ENCODE data around the gene ADAMTS10.

Gene ADAMTS10

DNA sequence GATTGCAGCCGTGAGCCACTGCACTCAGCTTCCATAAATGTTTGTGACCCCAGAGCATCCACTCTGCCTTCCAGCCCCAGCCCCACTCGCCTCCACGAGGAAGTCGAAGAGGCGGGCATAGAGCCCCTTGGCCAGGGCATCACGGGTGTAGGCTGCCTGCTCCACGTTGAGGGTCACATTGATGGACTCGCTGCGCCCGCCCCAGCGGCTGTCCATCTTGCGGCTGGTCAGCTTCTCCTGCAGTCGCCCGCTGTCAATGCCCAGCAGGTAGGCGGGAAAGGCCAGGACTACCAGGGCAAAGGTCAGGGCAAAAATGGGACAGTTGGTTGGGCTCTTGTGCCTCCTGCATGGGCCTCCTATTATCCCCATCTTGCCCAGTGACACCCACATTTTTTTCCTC is 60.4 kb downstream of the ADAMTS10 start:
- WGBS = 93% methylated on average over 15 of the region's 15 CpGs
- H3K27ac ChIP-seq (ENCODE audit: low read depth, low read length) = no peak overlapping the region
- no peak overlapping the region for H3K9ac ChIP-seq (ENCODE audit: low read depth, low read length)
- 0 out of 2 replicates have a peak, but pooled peaks cover 5% of the 10 kb centered on the region for H3K36me3 ChIP-seq (ENCODE audit: insufficient read depth, low read length)
- H3K27me3 ChIP-seq (ENCODE audit: insufficient read depth, low read length) = no peaks in the 10 kb centered on the region
- no peak overlapping the region for H3K4me3 ChIP-seq (ENCODE audit: low read length)
- no peaks in the 10 kb centered on the region for H3K4me1 ChIP-seq (ENCODE audit: insufficient read depth, low read length)
- no peaks in the 10 kb centered on the region for H3K9me3 ChIP-seq (ENCODE audit: insufficient read depth, low read depth, low read length)

DNA sequence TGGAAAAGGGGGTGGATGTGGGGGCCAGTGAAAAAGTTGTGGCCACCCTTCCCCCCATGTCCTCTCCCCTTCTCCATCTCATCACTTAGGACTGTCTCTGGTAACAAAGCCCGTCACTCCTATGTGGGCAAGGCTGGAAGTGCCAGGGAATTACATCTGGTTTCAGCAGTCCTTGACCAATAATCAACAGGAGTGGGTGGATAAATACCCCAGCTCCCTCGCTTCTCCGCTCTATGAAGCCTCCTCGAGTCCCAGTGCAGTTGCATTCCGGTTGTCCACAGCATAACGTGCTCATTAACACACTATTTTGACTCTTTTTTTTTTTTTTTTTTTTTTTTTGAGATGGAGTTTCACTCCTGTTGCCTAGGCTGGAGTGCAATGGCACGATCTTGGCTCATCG is 64.8 kb downstream of the ADAMTS10 start:
- no peaks in the 10 kb centered on the region for H3K4me1 ChIP-seq (ENCODE audit: insufficient read depth, low read length)
- 97% methylated on average over 8 of the region's 8 CpGs for WGBS
- H3K9ac ChIP-seq (ENCODE audit: low read depth, low read length) = no peak overlapping the region
- 0 out of 2 replicates have a peak, but pooled peaks cover 5% of the 10 kb centered on the region for H3K36me3 ChIP-seq (ENCODE audit: insufficient read depth, low read length)
- H3K27ac ChIP-seq (ENCODE audit: low read depth, low read length) = no peak overlapping the region
- no peaks in the 10 kb centered on the region for H3K27me3 ChIP-seq (ENCODE audit: insufficient read depth, low read length)
- no peak overlapping the region for H3K4me3 ChIP-seq (ENCODE audit: low read length)
- H3K9me3 ChIP-seq (ENCODE audit: insufficient read depth, low read depth, low read length) = no peaks in the 10 kb centered on the region

DNA sequence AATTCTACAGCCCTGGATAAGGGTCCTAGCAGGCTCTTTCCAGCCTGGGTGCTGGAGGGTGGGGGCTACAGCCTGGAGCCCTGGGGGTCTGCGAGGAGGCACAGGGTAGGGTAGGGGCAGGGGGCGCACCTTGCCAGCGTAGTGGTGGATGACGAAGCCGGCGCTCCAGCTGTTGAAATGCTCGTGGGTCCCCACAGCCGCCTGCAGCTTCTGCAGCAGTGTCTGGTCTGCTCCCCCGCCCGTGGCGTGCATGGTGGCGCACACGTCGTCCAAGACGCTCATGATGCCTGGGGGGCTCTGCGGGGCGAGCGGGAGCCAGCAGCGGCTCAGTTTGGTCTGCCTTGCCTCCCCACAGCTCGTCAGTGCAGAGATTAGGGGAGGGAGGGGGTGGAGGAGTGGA is 66.3 kb downstream of the ADAMTS10 start:
- 0 out of 2 replicates have a peak, but pooled peaks cover 5% of the 10 kb centered on the region for H3K36me3 ChIP-seq (ENCODE audit: insufficient read depth, low read length)
- WGBS = 95% methylated on average over 20 of the region's 20 CpGs
- no peaks in the 10 kb centered on the region for H3K9me3 ChIP-seq (ENCODE audit: insufficient read depth, low read depth, low read length)

DNA sequence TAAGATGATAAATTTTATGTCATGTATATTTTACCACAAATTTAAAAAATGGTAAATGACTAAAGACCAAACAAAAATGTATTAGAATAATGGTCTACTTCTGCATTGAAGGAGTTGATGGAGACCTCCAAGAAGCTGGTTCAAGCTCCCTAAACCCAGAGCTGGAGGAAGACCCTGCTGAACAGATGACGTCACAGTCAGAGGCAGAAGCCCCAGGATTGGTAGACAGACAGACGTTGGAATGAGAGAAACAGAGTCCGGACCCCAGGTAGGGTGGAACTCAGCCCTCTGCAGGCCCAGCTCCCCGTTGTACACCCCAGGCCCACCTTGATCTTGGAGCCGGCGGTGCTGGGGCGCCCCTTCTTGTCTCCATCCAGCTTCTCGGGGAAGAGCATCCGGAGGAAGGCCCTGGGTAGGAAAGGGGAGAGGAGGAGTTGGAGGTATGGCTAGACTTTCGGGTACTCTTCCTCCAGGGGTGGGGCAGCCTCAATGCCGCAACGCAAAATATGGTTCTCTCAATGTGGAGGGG is 70.8 kb downstream of the ADAMTS10 start:
- no peak overlapping the region for H3K27ac ChIP-seq (ENCODE audit: low read depth, low read length)
- no peaks in the 10 kb centered on the region for H3K9me3 ChIP-seq (ENCODE audit: insufficient read depth, low read depth, low read length)
- no peak overlapping the region for H3K4me3 ChIP-seq (ENCODE audit: low read length)
- no peaks in the 10 kb centered on the region for H3K27me3 ChIP-seq (ENCODE audit: insufficient read depth, low read length)
- no peaks in the 10 kb centered on the region for H3K36me3 ChIP-seq (ENCODE audit: insufficient read depth, low read length)
- no peak overlapping the region for H3K9ac ChIP-seq (ENCODE audit: low read depth, low read length)
- WGBS = 94% methylated on average over 12 of the region's 12 CpGs
- no peaks in the 10 kb centered on the region for H3K4me1 ChIP-seq (ENCODE audit: insufficient read depth, low read length)

More for the DNA sequence above, 66.3 kb downstream of the ADAMTS10 start:
- Histone ChIP-seq H3K4me3 (ENCODE audit: low read length) (no peak overlapping the region), H3K4me1 (ENCODE audit: insufficient read depth, low read length) (no peaks in the 10 kb centered on the region), H3K9ac (ENCODE audit: low read depth, low read length) (no peak overlapping the region), H3K27ac (ENCODE audit: low read depth, low read length) (no peak overlapping the region), H3K27me3 (ENCODE audit: insufficient read depth, low read length) (no peaks in the 10 kb centered on the region)

DNA sequence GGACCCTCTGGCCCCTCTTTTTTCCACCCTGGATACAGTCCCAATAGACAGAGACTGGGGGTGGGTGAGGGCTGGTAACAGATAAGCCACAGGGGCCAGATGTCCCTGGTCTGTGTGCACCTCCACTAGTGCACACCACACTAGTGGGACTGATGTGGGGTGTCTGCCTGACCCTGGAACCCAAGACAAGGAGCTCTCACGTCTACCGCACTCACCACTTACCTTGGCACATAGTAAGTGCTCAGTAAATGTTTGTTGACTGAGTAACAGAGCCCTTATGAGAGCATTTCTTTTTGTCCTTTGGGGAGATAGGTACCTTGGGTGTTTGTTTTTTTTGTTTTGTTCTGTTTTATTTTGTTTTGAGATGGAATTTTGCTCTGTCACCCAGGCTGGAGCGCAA is 73.4 kb downstream of the ADAMTS10 start:
- no peaks in the 10 kb centered on the region for H3K27me3 ChIP-seq (ENCODE audit: insufficient read depth, low read length)
- 98% methylated on average over 3 of the region's 3 CpGs for WGBS

DNA sequence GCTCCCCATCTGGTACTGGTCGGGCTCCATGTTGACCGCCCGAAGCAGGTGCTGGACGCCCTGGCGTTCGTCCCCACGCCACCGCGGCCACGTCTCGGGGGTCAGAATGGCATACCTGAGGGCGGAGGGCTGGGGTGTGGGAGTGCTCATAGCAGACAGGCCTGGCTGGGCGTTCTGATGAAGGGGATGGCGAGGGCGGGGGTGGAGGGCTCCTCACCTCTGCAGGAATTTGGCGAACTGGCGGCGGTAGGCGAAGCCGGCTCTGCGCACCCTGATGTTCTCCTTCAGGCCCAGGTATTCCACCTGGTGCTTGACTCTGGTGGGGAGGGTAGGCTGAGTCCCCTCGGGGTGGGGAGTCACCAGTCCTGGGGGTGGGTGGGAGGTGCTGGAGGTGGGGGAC is 74.2 kb downstream of the ADAMTS10 start:
- no peaks in the 10 kb centered on the region for H3K27me3 ChIP-seq (ENCODE audit: insufficient read depth, low read length)
- H3K4me3 ChIP-seq (ENCODE audit: low read length) = no peak overlapping the region
- no peaks in the 10 kb centered on the region for H3K9me3 ChIP-seq (ENCODE audit: insufficient read depth, low read depth, low read length)
- H3K27ac ChIP-seq (ENCODE audit: low read depth, low read length) = no peak overlapping the region
- WGBS = 89% methylated on average over 22 of the region's 22 CpGs
- H3K36me3 ChIP-seq (ENCODE audit: insufficient read depth, low read length) = no peaks in the 10 kb centered on the region
- H3K9ac ChIP-seq (ENCODE audit: low read depth, low read length) = no peak overlapping the region
- no peaks in the 10 kb centered on the region for H3K4me1 ChIP-seq (ENCODE audit: insufficient read depth, low read length)

More for the DNA sequence above, 73.4 kb downstream of the ADAMTS10 start:
- no peak overlapping the region for H3K4me3 ChIP-seq (ENCODE audit: low read length)
- no peaks in the 10 kb centered on the region for H3K36me3 ChIP-seq (ENCODE audit: insufficient read depth, low read length)
- H3K9ac ChIP-seq (ENCODE audit: low read depth, low read length) = no peak overlapping the region
- H3K27ac ChIP-seq (ENCODE audit: low read depth, low read length) = no peak overlapping the region
- no peaks in the 10 kb centered on the region for H3K4me1 ChIP-seq (ENCODE audit: insufficient read depth, low read length)
- H3K9me3 ChIP-seq (ENCODE audit: insufficient read depth, low read depth, low read length) = no peaks in the 10 kb centered on the region

DNA sequence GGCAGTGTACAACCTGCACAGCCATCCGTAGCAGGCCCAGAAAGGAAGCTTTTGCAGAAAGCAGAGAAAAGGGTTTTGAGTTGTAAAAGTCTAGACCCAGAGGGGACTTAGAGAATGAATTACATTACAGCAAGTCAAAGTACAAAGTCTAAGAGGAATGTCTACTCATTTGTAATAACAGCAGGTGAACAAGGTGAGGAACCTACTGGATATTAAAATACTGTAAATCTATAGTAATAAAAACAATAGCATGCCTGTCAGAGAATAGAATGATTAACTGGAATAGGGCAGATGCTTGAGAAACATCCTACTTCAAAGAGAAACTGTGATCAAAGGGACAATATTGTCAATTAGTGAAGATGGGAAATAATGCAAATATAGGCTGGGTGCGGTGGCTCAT is 78.3 kb downstream of the ADAMTS10 start:
- no peaks in the 10 kb centered on the region for H3K27me3 ChIP-seq (ENCODE audit: insufficient read depth, low read length)
- no peaks in the 10 kb centered on the region for H3K4me1 ChIP-seq (ENCODE audit: insufficient read depth, low read length)
- 87% methylated on average over 2 of the region's 2 CpGs for WGBS
- no peak overlapping the region for H3K9ac ChIP-seq (ENCODE audit: low read depth, low read length)
- H3K27ac ChIP-seq (ENCODE audit: low read depth, low read length) = no peak overlapping the region
- no peaks in the 10 kb centered on the region for H3K36me3 ChIP-seq (ENCODE audit: insufficient read depth, low read length)
- no peaks in the 10 kb centered on the region for H3K9me3 ChIP-seq (ENCODE audit: insufficient read depth, low read depth, low read length)
- H3K4me3 ChIP-seq (ENCODE audit: low read length) = no peak overlapping the region

DNA sequence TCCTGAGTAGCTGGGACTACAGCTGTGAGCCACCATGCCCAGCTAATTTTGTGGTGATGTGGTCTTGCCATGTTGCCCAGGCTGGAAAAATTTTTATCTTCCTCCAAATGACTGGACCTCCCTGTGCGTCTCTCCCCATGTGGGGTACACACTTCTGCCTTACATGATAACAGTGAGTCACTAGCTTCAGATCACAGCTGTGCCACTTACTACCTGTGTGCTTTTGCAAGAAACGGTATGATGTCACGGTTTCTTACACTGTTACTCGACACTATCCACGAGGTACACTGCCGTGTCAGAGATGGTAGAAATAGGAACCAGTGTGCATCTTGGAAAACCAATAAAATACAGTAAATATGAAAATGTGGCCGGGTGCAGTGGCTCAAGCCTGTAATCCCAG is 79.0 kb downstream of the ADAMTS10 start:
- Histone ChIP-seq H3K9ac (ENCODE audit: low read depth, low read length) (no peak overlapping the region), H3K27ac (ENCODE audit: low read depth, low read length) (no peak overlapping the region), H3K4me3 (ENCODE audit: low read length) (no peak overlapping the region), H3K36me3 (ENCODE audit: insufficient read depth, low read length) (no peaks in the 10 kb centered on the region), H3K27me3 (ENCODE audit: insufficient read depth, low read length) (no peaks in the 10 kb centered on the region), H3K9me3 (ENCODE audit: insufficient read depth, low read depth, low read length) (no peaks in the 10 kb centered on the region), H3K4me1 (ENCODE audit: insufficient read depth, low read length) (no peaks in the 10 kb centered on the region)
- WGBS = 94% methylated on average over 7 of the region's 7 CpGs

Data from HUES64 (cell line).